SK-N-SH treated with all-trans-retinoic acid at 6 μM for 48 hours (cell line): ENCODE results near the gene PIGM.
A peak's percentile ranks its signal among the peaks of the same experiment; 100 is the strongest.

Source experiments
- ATAC-seq: fragments of 200-7000 bp; cut with Tn5 transposase; 3 replicates; pipeline ENCODE4 v1.9.1; 2020; ENCODE audit warnings: mild to moderate bottlenecking, moderate library complexity
- BACH2 ChIP-seq: fragments of 250-450 bp; sonication (Bioruptor Pico); IDR thresholded peaks from 2 replicates; pipeline ENCODE4 v1.9.0; 2021; ENCODE audit warnings: mild to moderate bottlenecking, borderline replicate concordance
- CSDC2 ChIP-seq: fragments of 250-450 bp; sonication (Bioruptor Pico); IDR thresholded peaks from 2 replicates; pipeline ENCODE4 v1.5.0; 2020; ENCODE audit warnings: mild to moderate bottlenecking, moderate library complexity
- ESRRG ChIP-seq: fragments of 250-450 bp; sonication (Bioruptor Pico); IDR thresholded peaks from 2 replicates; pipeline ENCODE4 v1.6.1; 2021; ENCODE audit warnings: mild to moderate bottlenecking
- GLIS3 ChIP-seq: fragments of 250-450 bp; sonication (Bioruptor Pico); IDR thresholded peaks from 2 replicates; pipeline ENCODE4 v1.5.0; 2020; ENCODE audit warnings: mild to moderate bottlenecking, moderate library complexity
- ISL1 ChIP-seq: fragments of 250-450 bp; sonication (Bioruptor Pico); IDR thresholded peaks from 2 replicates; pipeline ENCODE4 v2.1.2; 2022; ENCODE audit warnings: mild to moderate bottlenecking, moderate library complexity
- OSR1 ChIP-seq: fragments of 250-450 bp; sonication (Bioruptor Pico); IDR thresholded peaks from 2 replicates; pipeline ENCODE4 v1.8.0; 2022; ENCODE audit warnings: moderate library complexity, mild to moderate bottlenecking, inconsistent platforms
- RARB ChIP-seq: fragments of 250-450 bp; sonication (Bioruptor Pico); IDR thresholded peaks from 2 replicates; pipeline ENCODE4 v1.8.0; 2021; ENCODE audit warnings: mild to moderate bottlenecking, moderate library complexity
- TCF4 ChIP-seq: fragments of 250-450 bp; sonication (Bioruptor Pico); IDR thresholded peaks from 2 replicates; pipeline ENCODE4 v1.8.0; 2021; ENCODE audit warnings: mild to moderate bottlenecking, moderate library complexity, borderline replicate concordance
- ZC3H10 ChIP-seq: fragments of 250-450 bp; sonication (Bioruptor Pico); IDR thresholded peaks from 2 replicates; pipeline ENCODE4 v1.5.1; 2021; ENCODE audit warnings: mild to moderate bottlenecking, moderate library complexity
- ZFP30 ChIP-seq: fragments of 450-650 bp; formaldehyde crosslinking; IDR thresholded peaks from 2 replicates; pipeline ENCODE4 v1.5.0; 2022; ENCODE audit warnings: mild to moderate bottlenecking, moderate library complexity
- ZNF565 ChIP-seq: fragments of 450-650 bp; formaldehyde crosslinking; conservative IDR thresholded peaks from 2 replicates; pipeline ENCODE4 v1.5.0; 2020; ENCODE audit warnings: low read depth, mild to moderate bottlenecking, moderate library complexity
- ZNF70 ChIP-seq: fragments of 450-650 bp; formaldehyde crosslinking; IDR thresholded peaks from 2 replicates; pipeline ENCODE4 v1.5.0; 2020; ENCODE audit warnings: mild to moderate bottlenecking, moderate library complexity
- TF ChIP-seq, protein P1 (sequence below): fragments of 250-450 bp; sonication (Bioruptor Pico); IDR thresholded peaks from 2 replicates; pipeline ENCODE4 v1.8.0; 2020; ENCODE audit warnings: mild to moderate bottlenecking, moderate library complexity, borderline replicate concordance
- TF ChIP-seq, protein P2 (sequence below): fragments of 250-450 bp; sonication (Bioruptor Pico); IDR thresholded peaks from 2 replicates; pipeline ENCODE4 v1.5.1; 2021; ENCODE audit warnings: mild to moderate bottlenecking, moderate library complexity
- TF ChIP-seq, protein P3 (sequence below): fragments of 250-450 bp; sonication (Bioruptor Pico); IDR thresholded peaks from 2 replicates; pipeline ENCODE4 v1.5.0; 2020; ENCODE audit warnings: mild to moderate bottlenecking, moderate library complexity
- TF ChIP-seq, protein P4 (sequence below): fragments of 250-450 bp; sonication (Bioruptor Pico); IDR thresholded peaks from 2 replicates; pipeline ENCODE4 v1.5.1; 2020; ENCODE audit warnings: low read depth, mild to moderate bottlenecking, moderate library complexity
- TF ChIP-seq, protein P5 (sequence below): fragments of 250-450 bp; sonication (Bioruptor Pico); IDR thresholded peaks from 2 replicates; pipeline ENCODE4 v1.8.0; 2021; ENCODE audit warnings: low read depth, mild to moderate bottlenecking, moderate library complexity, borderline replicate concordance

The PIGM gene

DNA sequence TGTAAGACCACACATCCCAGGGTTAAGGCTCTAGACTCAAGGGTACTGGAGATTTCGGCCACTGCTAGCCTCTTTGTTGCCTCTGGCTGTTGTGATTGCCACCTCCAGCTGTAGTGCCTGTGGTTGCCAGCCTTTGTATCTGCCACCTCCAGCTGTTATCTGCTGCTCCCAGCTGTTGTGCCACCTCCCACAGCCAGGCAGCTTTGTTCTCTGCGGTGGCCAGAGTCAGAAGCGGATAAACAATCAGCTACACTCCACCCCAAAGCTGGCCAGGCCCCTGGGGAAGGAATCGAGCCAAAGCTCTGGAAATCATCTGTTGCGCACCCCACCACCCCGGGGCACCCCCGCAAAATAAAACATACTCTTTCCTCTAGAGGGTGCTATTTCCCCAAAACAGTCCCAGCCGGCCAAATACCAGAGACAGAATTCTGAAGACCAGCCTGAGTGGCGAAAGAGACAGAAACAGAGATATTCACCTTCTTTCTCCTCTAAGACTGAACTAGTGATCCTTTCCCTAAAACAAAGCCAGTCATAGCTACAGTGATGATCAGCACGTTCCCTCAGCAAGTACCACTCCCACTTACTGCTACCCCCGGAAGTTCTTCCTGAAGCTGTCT lies 14.8 kb upstream of the PIGM start:
- no peak for TF ChIP-seq ZFP30 (CRISPR knock-in tag)
- TF ChIP-seq, protein P1, sequence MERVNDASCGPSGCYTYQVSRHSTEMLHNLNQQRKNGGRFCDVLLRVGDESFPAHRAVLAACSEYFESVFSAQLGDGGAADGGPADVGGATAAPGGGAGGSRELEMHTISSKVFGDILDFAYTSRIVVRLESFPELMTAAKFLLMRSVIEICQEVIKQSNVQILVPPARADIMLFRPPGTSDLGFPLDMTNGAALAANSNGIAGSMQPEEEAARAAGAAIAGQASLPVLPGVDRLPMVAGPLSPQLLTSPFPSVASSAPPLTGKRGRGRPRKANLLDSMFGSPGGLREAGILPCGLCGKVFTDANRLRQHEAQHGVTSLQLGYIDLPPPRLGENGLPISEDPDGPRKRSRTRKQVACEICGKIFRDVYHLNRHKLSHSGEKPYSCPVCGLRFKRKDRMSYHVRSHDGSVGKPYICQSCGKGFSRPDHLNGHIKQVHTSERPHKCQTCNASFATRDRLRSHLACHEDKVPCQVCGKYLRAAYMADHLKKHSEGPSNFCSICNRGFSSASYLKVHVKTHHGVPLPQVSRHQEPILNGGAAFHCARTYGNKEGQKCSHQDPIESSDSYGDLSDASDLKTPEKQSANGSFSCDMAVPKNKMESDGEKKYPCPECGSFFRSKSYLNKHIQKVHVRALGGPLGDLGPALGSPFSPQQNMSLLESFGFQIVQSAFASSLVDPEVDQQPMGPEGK (CRISPR knock-in tag) = peak; percentile 99
- TF ChIP-seq TCF4 = peak; percentile 69; the same call in 1 of the 2 replicates
- no peak for TF ChIP-seq ISL1
- TF ChIP-seq, protein P2, sequence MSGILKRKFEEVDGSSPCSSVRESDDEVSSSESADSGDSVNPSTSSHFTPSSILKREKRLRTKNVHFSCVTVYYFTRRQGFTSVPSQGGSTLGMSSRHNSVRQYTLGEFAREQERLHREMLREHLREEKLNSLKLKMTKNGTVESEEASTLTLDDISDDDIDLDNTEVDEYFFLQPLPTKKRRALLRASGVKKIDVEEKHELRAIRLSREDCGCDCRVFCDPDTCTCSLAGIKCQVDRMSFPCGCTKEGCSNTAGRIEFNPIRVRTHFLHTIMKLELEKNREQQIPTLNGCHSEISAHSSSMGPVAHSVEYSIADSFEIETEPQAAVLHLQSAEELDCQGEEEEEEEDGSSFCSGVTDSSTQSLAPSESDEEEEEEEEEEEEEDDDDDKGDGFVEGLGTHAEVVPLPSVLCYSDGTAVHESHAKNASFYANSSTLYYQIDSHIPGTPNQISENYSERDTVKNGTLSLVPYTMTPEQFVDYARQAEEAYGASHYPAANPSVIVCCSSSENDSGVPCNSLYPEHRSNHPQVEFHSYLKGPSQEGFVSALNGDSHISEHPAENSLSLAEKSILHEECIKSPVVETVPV = no peak
- ATAC-seq = peak; percentile 92

DNA sequence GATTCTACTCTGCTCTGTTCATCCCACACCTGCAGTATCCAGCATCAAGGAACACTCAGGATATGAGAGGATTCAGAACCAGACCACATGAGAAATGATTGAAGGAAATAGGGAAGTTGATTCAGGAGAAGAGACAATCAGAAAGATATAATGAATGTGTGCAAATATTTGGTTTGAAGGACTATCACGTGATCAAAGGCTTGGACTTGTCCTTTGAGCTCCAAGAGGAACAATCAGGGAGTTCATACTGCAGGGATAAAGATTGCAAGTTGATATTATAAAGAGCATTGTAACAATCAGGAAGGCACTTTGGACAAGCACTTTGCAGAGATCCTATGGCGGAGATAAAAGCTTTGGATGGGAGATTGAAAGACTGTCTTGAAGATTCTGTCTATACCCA lies 13.9 kb upstream of the PIGM start:
- no peak for ATAC-seq
- TF ChIP-seq OSR1 (CRISPR knock-in tag) (no peak), ESRRG (no peak), RARB (CRISPR knock-in tag) (no peak), ISL1 (no peak), CSDC2 (no peak), GLIS3 (CRISPR knock-in tag) (no peak), ZNF70 (CRISPR knock-in tag) (no peak)

DNA sequence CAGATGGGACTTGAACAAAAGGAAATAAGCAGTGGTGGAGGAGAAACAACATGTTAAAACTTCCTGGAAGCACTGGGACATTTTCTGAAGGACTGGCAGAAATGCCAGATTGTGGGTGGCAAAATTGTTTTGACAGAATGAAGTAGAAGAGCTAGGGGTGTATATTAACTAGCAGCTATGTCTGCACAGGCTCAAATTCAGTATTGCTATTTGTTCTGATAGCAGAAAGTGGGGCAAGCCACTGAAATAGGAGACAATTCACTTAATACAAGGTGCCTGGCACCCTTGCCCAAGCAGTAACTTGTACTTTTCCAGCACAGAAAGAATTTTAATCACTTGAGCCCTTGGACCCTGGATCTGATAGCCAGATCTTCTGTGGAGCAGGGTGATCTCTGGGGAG lies 11.8 kb upstream of the PIGM start:
- TF ChIP-seq ZC3H10 (CRISPR knock-in tag) = no peak
- no peak for TF ChIP-seq BACH2 (CRISPR knock-in tag)
- TF ChIP-seq, protein P1 (CRISPR knock-in tag) = no peak
- no peak for TF ChIP-seq OSR1 (CRISPR knock-in tag)
- no peak for TF ChIP-seq ZNF565
- ATAC-seq = no peak

DNA sequence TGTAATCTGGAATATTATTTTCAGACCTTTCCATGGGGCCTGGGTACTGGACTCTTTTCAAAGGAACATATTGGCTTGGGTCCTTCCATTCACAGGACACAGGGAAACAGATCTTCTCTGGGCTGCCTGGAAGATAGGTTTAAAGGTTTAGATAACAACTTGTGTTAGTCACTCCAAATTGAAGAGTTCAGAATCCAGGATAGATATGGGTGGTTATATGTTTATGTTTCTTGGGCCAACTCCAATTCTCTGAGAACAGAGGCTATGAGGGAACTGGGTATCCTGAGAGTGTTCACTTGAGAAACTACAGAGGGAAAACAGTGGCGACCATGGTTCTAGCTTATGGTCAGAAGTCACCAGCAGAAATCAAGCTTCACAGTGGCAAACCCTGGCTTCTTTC lies 8.7 kb upstream of the PIGM start:
- no peak for ATAC-seq
- TF ChIP-seq, protein P3, sequence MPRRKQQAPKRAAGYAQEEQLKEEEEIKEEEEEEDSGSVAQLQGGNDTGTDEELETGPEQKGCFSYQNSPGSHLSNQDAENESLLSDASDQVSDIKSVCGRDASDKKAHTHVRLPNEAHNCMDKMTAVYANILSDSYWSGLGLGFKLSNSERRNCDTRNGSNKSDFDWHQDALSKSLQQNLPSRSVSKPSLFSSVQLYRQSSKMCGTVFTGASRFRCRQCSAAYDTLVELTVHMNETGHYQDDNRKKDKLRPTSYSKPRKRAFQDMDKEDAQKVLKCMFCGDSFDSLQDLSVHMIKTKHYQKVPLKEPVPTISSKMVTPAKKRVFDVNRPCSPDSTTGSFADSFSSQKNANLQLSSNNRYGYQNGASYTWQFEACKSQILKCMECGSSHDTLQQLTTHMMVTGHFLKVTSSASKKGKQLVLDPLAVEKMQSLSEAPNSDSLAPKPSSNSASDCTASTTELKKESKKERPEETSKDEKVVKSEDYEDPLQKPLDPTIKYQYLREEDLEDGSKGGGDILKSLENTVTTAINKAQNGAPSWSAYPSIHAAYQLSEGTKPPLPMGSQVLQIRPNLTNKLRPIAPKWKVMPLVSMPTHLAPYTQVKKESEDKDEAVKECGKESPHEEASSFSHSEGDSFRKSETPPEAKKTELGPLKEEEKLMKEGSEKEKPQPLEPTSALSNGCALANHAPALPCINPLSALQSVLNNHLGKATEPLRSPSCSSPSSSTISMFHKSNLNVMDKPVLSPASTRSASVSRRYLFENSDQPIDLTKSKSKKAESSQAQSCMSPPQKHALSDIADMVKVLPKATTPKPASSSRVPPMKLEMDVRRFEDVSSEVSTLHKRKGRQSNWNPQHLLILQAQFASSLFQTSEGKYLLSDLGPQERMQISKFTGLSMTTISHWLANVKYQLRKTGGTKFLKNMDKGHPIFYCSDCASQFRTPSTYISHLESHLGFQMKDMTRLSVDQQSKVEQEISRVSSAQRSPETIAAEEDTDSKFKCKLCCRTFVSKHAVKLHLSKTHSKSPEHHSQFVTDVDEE (CRISPR knock-in tag) = no peak
- TF ChIP-seq TCF4 (no peak), ISL1 (no peak)
- TF ChIP-seq, protein P4, sequence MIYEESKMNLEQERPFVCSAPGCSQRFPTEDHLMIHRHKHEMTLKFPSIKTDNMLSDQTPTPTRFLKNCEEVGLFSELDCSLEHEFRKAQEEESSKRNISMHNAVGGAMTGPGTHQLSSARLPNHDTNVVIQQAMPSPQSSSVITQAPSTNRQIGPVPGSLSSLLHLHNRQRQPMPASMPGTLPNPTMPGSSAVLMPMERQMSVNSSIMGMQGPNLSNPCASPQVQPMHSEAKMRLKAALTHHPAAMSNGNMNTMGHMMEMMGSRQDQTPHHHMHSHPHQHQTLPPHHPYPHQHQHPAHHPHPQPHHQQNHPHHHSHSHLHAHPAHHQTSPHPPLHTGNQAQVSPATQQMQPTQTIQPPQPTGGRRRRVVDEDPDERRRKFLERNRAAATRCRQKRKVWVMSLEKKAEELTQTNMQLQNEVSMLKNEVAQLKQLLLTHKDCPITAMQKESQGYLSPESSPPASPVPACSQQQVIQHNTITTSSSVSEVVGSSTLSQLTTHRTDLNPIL = no peak
- TF ChIP-seq, all 23 proteins: peak for 0

DNA sequence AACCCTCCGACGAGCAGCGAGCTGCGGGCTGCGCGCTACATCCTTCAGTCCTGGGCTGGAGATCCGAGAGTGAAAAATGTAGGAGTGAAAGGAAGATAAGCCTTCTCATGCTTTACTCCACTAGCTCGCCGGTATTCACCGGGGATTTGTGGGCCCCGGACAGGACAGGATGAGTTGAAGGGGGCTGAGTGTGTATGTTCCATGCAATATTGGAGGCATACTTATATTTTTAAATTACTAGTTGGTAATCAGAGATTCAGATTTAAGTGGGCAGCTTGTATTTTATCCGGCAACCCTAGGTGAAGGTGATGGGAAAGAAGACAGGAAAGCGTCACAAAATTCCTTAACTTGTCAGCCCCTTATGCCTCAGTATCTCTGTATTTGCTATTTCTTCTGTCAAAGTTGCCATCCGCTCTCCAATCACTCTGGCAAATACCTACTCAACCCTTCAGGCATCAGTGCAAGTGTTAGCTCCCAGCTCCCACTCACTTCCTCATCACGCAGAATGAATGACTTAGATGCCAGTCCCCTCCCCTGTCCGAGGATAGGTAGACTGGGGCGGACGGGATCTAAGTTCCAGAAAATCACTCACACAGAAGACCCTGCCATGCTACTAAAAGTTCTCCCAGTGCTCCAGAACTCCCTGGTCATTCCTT lies 503 bp upstream of the PIGM start:
- peak; percentile 75 for ATAC-seq
- TF ChIP-seq, protein P4 = no peak
- TF ChIP-seq TCF4 = no peak
- TF ChIP-seq, protein P3 (CRISPR knock-in tag) = no peak
- TF ChIP-seq, protein P5, sequence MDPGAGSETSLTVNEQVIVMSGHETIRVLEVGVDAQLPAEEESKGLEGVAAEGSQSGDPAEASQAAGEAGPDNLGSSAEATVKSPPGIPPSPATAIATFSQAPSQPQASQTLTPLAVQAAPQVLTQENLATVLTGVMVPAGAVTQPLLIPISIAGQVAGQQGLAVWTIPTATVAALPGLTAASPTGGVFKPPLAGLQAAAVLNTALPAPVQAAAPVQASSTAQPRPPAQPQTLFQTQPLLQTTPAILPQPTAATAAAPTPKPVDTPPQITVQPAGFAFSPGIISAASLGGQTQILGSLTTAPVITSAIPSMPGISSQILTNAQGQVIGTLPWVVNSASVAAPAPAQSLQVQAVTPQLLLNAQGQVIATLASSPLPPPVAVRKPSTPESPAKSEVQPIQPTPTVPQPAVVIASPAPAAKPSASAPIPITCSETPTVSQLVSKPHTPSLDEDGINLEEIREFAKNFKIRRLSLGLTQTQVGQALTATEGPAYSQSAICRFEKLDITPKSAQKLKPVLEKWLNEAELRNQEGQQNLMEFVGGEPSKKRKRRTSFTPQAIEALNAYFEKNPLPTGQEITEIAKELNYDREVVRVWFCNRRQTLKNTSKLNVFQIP (CRISPR knock-in tag) = 0 out of 2 replicates have a peak, but pooled peaks have one; percentile 2
